ENCODE measurements around the gene C8A. TPM values are rescaled to one million over a fixed set of nuclear protein-coding genes. Genes with fewer than 3 reads are reported as not detected.

The C8A gene
- total RNA-seq, 1 experiment from 2014 or later: not detected

DNA sequence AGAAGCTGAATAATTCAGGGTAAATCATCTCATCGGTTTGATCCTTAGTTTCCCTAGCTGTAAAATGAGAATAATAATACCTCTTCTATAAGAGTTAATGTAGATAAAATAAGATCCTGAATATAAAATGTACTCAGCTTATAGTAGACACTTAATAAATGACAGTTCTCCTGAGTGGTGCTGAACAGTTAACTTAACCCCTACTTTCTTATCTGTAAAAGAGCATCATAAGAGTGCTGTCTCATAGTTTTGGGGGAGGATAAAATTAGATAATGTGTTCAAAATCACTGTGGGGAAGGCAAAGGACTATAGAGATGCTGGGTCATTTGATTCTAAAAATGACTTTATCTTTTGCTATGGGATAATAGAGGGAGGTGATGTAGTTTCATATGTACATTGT, 593 bp downstream of the C8A start:
- POLR2A ChIA-PET (ENCODE audit: unreplicated experiment): no interaction called here
- Histone ChIP-seq H3K27ac (no peak overlapping the region), H3K9me2 (ENCODE audit: insufficient read depth) (no peaks in the 10 kb centered on the region), H3K4me3 (no peak overlapping the region), H3F3A (ENCODE audit: insufficient read depth, low read depth) (no peaks in the 10 kb centered on the region), H3K9me3 (ENCODE audit: insufficient read depth, low read depth) (no peaks in the 10 kb centered on the region), H3K4me1 (replicated peaks; ENCODE audit: insufficient read depth) (no peaks in the 10 kb centered on the region), H3K27me3 (ENCODE audit: insufficient read depth, low read depth) (peaks cover 28% of the 10 kb centered on the region), H4K20me1 (ENCODE audit: insufficient read depth) (no peaks in the 10 kb centered on the region), H2AFZ (no peak overlapping the region), H3K36me3 (ENCODE audit: low read depth) (no peaks in the 10 kb centered on the region), H3K4me2 (no peak overlapping the region), H3K79me2 (ENCODE audit: low read depth) (no peaks in the 10 kb centered on the region)
- DNase-seq: no peak
- no TSS peak for BruUV-seq (replicated peaks)
- CTCF ChIA-PET: no interaction called here
- intact Hi-C loops (cut with micrococcal nuclease; ENCODE audit: unreplicated experiment): no loop called here
- TF ChIP-seq CTCF (conservative IDR thresholded peaks at IDR 0.05): no peak
- no peak for TF ChIP-seq EZH2 (IDR thresholded peaks at IDR 0.05; ENCODE audit: low read depth)

- H4K20me1 ChIP-seq (ENCODE audit: insufficient read depth): no peaks in the 10 kb centered on the region
- no TSS peak for BruUV-seq (replicated peaks)
- H3K4me2 ChIP-seq: no peak overlapping the region
- TF ChIP-seq EZH2 (IDR thresholded peaks at IDR 0.05; ENCODE audit: low read depth) (no peak), CTCF (conservative IDR thresholded peaks at IDR 0.05) (no peak)
- CTCF ChIA-PET: no interaction called here
- DNase-seq: no peak
- no peak overlapping the region for H3K4me3 ChIP-seq
- H3K27ac ChIP-seq: no peak overlapping the region
- POLR2A ChIA-PET (ENCODE audit: unreplicated experiment): no interaction called here
- no peaks in the 10 kb centered on the region for H3K9me3 ChIP-seq (ENCODE audit: insufficient read depth, low read depth)
- no peaks in the 10 kb centered on the region for H3K79me2 ChIP-seq (ENCODE audit: low read depth)
- no peaks in the 10 kb centered on the region for H3K9me2 ChIP-seq (ENCODE audit: insufficient read depth)
- H3K27me3 ChIP-seq (ENCODE audit: insufficient read depth, low read depth): peaks cover 31% of the 10 kb centered on the region
- intact Hi-C loops (cut with micrococcal nuclease; ENCODE audit: unreplicated experiment): no loop called here
- no peaks in the 10 kb centered on the region for H3K4me1 ChIP-seq (replicated peaks; ENCODE audit: insufficient read depth)
- H3K36me3 ChIP-seq (ENCODE audit: low read depth): no peaks in the 10 kb centered on the region
- H3F3A ChIP-seq (ENCODE audit: insufficient read depth, low read depth): no peaks in the 10 kb centered on the region
- no peak overlapping the region for H2AFZ ChIP-seq
Measured at GRCh38 chr1:56856186-56856585, 1.6 kb downstream of the C8A start.

DNA sequence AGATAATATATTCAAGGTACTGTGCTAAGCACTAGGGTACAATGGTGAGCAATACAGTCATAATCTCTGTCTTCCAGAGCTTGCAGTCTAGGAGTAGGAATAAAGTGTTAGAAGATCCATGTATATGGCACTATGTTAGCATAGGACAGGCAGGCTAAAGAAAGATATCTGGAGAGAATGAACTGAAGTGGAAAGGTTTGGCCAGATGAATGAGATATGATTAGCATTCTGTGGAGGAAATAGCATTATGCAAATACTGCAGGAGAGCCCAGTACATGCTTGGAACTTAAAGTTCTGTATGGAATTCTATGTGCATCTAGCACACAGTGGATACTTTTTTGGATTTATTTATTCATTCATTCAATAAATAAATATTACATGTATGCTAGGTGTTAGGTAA, 4.7 kb downstream of the C8A start:
- Histone ChIP-seq H3K36me3 (ENCODE audit: low read depth) (no peaks in the 10 kb centered on the region), H3K27me3 (ENCODE audit: insufficient read depth, low read depth) (peaks cover 32% of the 10 kb centered on the region), H3K4me2 (no peak overlapping the region), H3F3A (ENCODE audit: insufficient read depth, low read depth) (no peaks in the 10 kb centered on the region), H3K9me2 (ENCODE audit: insufficient read depth) (no peaks in the 10 kb centered on the region), H3K9me3 (ENCODE audit: insufficient read depth, low read depth) (no peaks in the 10 kb centered on the region), H3K27ac (no peak overlapping the region), H4K20me1 (ENCODE audit: insufficient read depth) (no peaks in the 10 kb centered on the region), H2AFZ (no peak overlapping the region), H3K4me1 (replicated peaks; ENCODE audit: insufficient read depth) (no peaks in the 10 kb centered on the region), H3K4me3 (no peak overlapping the region), H3K79me2 (ENCODE audit: low read depth) (no peaks in the 10 kb centered on the region)
- no peak for DNase-seq
- intact Hi-C loops (cut with micrococcal nuclease; ENCODE audit: unreplicated experiment): no loop called here
- BruUV-seq (replicated peaks): no TSS peak
- ChIA-PET CTCF (no interaction called here), POLR2A (ENCODE audit: unreplicated experiment) (no interaction called here)
- no peak for TF ChIP-seq EZH2 (IDR thresholded peaks at IDR 0.05; ENCODE audit: low read depth)
- no peak for TF ChIP-seq CTCF (conservative IDR thresholded peaks at IDR 0.05)
